ENCODE measurements around the gene URAD. TPM values are rescaled to one million over a fixed set of nuclear protein-coding genes. Genes with fewer than 3 reads are reported as not detected.

The URAD gene
- total RNA-seq, 1 donor from 2014 or later = not detected

GRCh38 chr13:28031220-28031895 lies 42.9 kb upstream of the URAD start:
- no peak overlapping the region for H3K4me3 ChIP-seq (ENCODE audit: low read depth, low read length)

DNA sequence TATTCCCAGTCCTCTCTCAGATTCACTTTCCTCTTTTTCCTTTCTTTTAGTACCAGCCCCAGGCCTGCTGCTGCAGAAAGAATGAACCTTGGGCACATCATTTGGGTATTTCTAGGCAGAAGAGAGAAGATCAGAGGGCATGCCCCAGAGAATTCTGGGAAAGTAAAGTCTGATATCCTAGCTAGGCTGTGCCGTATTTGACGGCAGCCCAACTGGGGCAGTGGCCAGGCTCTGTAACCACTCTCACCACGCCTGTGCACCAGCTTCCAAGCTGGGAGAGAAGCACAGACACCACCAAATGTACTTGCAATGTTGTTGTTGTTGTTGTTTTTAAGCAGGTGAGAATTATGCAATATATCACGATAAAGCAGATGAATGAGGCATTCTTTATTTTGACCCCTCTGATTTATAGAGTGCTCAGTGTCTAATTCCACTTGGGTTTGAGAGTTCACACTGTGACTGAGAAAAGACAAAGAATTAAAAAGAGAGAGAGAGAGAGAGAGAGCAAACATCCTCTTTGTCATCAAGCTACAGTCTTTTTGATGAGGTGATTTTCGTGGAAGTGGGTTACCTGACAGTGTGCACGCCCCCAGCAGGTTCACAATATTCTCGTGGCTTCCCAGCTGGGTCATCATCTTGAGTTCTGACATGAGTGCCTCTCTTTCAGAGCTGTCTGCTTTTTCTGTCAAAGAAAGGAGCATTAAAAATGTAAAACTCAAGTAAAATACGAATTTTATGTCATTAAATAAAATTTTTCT lies 39.3 kb upstream of the URAD start:
- DNase-seq (ENCODE audit: low read depth) = no peak
- no peak for TF ChIP-seq CTCF (conservative IDR thresholded peaks at IDR 0.05; ENCODE audit: low read depth, low read length)
- H3K4me3 ChIP-seq (ENCODE audit: low read depth, low read length) = no peak overlapping the region

More at GRCh38 chr13:28031220-28031895, 42.9 kb upstream of the URAD start:
- no peak for TF ChIP-seq CTCF (conservative IDR thresholded peaks at IDR 0.05; ENCODE audit: low read depth, low read length)
- DNase-seq (ENCODE audit: low read depth) = no peak

DNA sequence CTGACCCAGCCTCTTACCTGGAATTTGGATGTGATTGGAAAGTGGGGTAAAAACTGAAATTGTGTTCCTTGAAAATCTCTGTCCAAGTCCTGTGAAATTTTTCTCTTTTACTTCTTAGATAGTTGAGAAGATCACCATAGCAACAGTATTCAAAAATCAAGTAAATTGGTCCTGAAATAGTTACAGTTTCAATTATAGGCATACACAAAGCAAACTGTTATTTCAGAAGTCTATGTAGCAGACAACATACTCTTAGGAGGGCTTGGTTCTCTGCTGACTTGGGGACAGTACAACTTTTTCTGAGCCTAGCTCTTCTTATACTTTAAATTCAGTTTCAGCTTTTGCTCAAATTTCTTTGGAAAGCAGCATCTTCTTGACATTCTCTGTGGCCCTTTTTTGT lies 38.6 kb upstream of the URAD start:
- no peak overlapping the region for H3K4me3 ChIP-seq (ENCODE audit: low read depth, low read length)
- TF ChIP-seq CTCF (conservative IDR thresholded peaks at IDR 0.05; ENCODE audit: low read depth, low read length) = no peak
- DNase-seq (ENCODE audit: low read depth) = no peak

DNA sequence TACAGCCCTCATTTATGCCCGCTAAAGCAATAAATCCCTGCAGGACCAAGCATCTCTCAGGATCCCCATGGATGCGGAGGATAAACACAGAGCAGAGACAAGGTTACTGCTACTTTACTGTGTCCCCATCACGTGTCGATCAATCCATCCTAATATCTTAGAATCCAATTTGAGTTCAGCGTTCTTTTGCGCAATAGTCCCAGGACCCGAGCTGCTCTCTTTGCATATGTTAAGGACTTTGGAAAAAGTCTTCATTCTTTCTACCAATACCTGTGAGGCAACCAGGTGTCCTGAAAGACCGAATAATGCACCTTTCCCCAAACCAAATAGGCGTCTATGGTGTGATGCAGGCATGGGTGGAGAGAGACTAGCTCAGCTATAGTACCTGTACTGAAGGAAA lies 38.0 kb upstream of the URAD start:
- H3K4me3 ChIP-seq (ENCODE audit: low read depth, low read length) = no peak overlapping the region
- TF ChIP-seq CTCF (conservative IDR thresholded peaks at IDR 0.05; ENCODE audit: low read depth, low read length) = no peak
- no peak for DNase-seq (ENCODE audit: low read depth)

DNA sequence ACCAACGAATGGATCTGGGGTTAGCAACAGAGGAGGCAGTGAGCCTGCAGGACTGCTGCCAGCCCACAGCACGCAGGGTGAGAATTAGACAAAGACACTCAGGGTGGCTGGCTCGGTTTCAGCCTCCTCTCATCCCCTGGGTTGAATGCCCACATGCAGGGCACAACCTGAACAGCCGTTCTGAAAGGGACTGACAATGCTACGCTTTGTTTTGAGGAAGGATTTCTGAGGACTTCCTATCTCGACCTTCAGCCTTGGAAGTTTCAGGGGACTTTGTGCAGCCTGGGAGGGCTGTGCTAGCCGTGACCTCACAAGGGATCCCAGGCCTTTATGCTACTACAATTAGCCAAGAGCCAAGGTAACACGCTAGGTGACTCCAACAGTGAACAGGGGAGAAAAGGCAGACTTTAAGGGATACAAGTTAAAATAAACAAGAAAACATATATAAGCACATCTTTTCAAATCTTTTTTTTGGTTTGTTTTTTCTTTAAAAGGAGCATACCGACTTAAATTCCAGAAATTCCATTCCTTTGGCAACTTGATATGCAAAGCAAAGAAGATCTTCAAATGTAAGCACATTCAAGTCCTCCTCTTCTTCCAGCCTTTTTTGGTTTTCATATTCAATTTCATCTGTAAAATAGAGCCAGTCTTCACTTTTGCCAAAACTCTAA lies 34.5 kb upstream of the URAD start:
- no peak overlapping the region for H3K4me3 ChIP-seq (ENCODE audit: low read depth, low read length)
- no peak for DNase-seq (ENCODE audit: low read depth)
- TF ChIP-seq CTCF (conservative IDR thresholded peaks at IDR 0.05; ENCODE audit: low read depth, low read length) = no peak

DNA sequence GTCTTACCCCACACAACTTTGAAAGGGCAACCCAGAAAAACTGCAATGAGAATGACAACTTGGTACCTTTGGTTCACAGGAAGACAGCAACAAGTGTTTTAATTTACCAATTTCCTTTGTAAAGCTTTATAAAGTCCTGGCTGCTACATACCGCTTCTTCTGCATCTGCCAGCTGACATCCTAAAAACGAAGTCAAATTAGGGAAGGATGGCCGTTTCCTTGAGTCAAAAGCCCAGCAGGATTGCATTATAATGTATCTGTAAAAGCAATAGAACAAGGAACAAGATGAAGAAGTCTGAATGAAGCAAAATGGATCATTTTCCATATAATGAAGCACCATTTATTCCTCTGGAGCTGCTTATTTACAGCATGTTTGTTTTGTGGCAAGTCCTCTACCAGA lies 25.8 kb upstream of the URAD start:
- no peak overlapping the region for H3K4me3 ChIP-seq (ENCODE audit: low read depth, low read length)
- no peak for TF ChIP-seq CTCF (conservative IDR thresholded peaks at IDR 0.05; ENCODE audit: low read depth, low read length)
- no peak for DNase-seq (ENCODE audit: low read depth)
